GM18867 (cell line): ENCODE data around the gene MED9.

Source experiments
- ATAC-seq: cut with Tn5 transposase; IDR thresholded peaks from one replicate; pipeline ENCODE4 v1.9.1; 2021; ENCODE audit warnings: mild to moderate bottlenecking, moderate library complexity; ENCODE audit not compliant: unreplicated experiment

MED9 gene

DNA sequence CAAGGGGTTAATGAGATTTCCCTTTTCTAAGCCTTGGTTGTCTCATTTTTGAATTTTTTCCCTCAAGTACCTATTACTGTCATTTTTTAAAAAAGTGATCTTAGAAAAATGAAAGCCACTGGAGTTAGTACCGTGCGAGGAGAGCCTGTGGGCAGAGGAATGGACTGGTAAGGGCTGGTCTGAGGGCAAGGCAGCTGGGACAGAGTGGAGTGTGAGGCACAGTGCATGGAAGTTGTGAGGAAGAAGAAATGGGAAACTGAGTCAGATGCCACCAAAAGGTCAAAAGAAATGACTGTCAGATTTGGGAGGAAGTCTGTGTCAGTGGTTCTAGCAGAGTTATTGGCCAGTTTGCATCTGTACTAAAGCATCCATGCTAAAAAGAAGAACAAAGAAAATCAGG, 11.2 kb downstream of the MED9 start:
- no peak for ATAC-seq

DNA sequence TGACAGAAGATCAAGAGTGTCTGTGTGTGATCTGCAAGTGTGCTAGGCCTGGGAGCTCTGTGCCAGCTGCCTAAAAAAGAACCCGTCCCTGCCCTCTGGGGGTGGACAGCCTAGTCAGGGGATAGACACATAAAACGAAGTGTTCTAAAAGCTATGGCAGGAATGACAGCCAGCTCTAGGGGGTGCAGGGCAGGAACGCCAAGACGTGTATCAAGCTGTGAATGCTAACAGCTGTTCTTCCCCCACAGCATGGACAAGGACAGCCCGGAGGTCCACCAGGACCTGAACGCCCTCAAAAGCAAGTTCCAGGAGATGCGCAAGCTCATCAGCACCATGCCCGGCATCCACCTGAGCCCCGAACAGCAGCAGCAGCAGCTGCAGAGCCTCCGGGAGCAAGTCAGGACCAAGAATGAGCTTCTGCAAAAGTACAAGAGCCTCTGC, 14.3 kb downstream of the MED9 start:
- no peak for ATAC-seq

DNA sequence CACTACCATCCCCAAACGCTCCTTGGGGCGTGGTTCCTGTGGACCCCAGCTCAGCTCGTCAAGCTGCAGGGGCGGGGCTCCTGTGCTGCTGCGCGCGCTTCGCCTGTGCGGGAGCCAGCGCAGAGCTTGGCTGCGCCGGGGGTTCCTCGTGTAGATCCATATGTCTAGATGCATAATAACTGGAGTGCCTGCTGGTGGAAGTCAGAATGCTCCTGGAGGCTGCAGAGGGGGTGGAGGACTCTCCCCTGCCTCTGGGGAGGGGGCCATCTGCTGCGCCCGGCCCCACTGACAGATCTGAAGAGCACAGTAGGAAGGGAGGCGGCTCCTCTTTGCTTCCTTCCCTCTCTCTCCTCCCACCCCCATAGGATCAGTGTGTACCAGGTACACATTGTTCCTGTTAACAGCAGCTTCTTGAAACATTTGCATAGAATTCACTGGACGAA, 14.8 kb downstream of the MED9 start:
- no peak for ATAC-seq

DNA sequence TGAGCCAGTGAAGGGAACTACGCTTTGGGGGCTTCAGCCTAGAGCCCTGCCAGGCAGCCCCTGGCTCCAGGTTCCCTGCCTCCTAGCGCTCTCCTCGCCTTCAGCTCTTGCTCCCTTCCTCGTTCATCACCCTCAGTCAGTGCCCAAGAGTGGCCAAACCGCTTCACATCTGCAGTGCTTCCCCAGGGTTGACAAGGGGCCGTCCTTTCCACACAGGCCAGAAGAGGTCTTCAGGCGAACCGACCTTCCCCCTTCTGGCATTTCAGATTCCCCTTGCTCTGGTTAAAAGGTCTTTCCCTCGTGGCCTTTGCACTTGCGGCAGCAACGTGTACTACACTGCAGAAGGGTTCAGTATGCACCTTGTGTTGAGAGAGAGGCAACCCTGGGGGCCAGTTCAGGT, 15.3 kb downstream of the MED9 start:
- no peak for ATAC-seq

DNA sequence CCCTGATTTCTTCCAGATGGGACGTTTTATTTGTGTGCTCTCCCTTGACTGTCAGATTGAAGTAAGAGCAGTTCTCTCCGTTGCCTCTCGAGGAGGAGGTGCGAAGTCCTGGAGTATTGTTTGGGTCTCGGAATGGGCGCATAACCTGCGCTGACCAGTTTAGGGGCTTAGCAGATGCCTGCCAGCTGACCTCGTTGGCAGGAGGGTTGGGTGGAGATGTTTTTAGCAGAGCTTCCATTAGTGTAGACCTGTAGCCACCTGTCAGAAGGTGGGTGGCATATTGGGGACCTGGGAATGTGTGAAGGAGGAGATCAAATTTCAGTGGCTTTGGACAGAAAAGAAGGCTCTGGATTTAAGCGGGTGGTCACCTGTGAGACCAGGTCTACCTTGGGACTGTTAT, 15.8 kb downstream of the MED9 start:
- ATAC-seq: no peak

DNA sequence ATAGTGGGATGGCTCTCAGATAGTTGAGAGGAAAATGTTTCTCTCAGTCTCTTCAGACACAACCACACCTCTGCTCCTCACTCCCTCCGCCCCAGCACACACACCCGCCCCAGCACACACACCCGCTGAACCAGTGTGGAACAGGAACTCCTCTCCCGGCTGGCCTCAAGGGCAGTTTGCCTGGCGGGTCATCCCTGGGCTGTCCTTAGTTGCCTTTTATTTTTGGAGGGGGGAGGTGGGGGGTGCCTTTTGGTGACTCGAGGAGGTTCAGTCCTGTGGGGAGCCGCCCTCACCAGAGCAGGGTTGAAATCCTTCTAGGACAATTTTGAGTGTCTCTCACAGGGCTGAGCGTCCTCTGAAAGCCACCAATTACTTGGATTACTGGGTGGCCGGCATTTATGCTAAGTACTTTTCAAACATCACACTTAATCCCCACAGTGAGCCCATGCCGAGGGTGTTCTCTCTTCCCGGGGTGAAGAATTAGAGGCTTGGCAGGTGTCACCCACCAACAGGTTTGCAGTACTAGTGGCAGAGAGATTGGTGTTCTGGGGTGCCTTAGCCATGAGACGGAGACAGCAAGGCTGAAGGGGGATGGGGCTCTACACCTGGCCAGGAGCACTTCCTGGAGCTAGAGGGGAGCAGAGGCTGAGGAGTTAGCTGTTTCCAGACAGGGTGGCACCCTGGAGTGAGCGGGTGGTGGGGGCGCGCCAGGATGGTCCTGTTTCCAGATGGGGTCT, 16.6 kb downstream of the MED9 start:
- no peak for ATAC-seq

DNA sequence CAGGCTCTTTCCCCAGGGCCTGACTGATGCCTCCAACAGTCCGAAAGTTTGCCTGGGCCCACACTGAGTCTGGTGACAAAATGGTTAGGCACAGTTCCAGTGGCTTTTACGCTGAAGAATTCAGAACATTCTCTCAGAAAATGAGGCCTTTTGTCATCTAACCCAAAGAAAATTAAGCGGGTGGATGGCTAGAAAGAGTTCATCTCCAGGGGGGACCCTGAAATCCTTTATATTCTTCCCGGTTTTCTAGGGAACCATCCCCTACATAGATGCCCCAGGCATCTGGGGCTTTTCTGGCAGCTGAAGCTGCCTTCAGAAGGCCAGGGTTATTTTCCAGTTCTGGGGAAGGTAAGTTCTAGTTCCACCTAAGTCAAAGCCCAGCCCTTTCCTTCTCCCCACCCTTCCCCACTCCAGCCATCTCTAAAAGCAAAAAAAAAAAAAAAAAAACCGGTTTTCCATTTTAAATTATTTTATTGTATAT, 17.2 kb downstream of the MED9 start:
- ATAC-seq: no peak

DNA sequence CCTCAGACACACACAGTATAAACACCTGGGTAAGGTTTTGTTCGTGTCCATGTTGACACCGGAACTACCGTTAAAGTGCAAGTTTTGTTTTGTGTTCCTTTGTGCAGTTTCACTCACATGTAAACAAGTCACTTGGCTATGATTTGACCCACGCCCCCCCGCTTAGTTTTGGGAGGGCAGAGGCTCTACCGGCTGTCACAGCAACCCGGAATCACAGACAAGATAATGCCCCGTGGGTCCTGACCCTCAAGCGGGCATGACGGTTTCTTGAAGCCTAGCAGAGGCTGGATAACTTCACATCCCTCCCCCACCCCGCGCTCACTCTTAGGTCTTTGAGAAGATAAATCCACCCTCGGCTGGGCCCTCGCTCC, 17.7 kb downstream of the MED9 start:
- no peak for ATAC-seq

DNA sequence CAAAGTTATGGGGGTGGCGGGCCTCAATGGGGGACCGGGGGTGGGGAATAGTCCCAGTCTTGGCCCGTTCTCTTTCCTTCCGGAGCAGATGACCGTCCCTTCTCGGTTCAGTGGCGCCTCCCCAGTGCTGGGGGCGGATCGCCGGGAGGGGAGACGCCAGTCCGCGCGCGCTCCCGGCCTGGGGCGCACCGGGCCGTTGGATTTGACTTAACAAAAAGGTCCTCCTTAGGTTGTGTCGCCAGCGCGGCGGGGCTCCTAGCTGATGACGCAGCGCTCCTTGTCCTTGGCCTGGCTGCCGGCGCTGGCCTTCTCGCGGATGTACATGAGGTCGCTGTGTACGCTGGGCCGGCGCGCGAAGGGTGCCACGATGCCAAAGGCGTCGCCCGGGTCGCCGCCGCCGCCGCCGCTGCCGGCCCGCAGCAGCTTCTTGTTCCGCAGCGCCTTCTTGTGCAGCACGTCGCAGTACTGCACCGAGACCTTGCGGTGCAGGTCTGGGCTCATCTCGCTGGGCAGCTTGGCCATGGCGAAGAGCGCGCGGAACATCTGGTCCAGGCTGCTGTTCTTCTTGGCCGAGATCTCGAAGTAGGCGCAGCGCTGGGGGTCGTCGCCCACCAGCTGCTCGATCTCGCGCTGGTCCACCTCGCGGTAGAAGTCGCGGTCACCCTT, 18.2 kb downstream of the MED9 start:
- ATAC-seq: no peak

DNA sequence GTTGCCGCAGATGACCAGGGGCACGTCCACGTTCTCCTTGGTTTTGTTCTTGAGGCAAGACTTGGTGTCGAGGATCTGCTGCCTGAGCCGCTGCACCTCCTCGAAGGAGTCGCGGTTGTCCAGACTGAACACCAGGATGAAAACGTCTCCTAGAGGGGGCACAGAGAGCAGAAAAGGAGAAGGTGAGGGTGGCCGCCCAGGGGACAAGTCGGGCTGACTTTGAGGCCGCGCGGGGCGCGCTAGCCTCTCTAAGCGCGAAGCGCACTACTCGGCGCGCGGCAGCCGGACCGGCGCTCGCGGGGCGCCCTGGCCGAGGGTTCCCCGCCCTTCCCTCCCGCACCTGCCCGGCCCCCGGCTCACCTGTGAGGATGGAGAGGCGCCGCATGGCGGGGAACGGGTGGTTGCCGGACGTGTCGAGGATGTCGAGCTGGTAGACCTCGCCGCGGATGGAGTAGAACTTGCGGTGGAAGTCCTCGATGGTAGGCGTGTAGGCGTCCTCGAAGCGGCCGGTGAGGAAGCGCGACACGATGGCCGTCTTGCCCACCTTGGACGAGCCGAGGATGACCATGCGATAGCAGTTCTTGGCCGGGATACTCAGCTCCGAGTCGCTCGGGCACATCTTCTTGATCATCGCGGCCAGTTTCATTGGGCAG, 18.9 kb downstream of the MED9 start:
- no peak for ATAC-seq

DNA sequence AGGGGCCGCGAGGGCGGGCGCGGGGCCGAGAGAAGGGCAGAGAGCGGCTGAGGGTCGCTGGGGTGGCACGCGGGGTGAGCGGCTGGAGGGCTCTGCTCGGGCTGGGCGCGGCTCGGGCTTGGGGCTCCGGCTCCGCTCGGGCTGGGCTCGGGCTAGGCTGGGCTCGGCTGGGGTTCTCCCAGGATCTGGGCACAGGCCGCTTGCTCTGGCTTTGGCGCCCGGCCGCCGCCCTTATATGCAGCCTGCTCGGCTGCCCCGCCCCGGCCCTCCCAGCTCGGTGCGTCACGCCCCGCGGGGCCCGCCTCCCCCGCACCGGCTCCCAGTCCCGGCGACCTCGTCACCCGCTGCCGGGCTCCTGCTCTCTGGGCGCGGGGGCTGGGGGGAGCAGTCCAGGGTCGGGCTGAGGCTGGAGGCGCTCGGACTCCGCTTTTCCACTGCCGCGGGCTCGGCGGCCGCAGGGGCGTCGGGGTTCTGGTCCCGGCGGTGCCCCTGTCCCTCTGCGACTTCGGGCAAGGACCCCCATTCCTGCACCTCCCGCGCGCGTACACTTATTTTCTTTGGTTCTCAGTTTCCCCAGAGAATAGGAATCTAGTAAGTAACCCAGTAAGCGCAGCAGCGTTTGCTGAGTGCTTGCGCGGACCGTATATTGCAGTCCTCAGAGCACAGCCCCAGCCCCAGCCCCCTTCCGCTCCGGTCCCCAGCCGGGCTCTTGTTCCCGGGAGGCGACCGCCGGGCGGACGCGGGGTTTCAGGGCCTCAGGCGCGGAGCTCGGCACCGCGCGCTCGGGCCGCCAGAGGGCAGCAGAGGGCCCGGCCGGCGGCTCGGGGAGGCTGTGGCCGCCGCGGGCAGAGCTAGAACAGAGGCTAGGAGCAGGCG, 19.6 kb downstream of the MED9 start, which contains the start of gene RASD1:
Gene RASD1, minus strand, starts transcription at position 207 of the 876 bp plus-strand sequence. CDS start 214 bp downstream, outside the sequence.
- peak; percentile 72 for ATAC-seq

DNA sequence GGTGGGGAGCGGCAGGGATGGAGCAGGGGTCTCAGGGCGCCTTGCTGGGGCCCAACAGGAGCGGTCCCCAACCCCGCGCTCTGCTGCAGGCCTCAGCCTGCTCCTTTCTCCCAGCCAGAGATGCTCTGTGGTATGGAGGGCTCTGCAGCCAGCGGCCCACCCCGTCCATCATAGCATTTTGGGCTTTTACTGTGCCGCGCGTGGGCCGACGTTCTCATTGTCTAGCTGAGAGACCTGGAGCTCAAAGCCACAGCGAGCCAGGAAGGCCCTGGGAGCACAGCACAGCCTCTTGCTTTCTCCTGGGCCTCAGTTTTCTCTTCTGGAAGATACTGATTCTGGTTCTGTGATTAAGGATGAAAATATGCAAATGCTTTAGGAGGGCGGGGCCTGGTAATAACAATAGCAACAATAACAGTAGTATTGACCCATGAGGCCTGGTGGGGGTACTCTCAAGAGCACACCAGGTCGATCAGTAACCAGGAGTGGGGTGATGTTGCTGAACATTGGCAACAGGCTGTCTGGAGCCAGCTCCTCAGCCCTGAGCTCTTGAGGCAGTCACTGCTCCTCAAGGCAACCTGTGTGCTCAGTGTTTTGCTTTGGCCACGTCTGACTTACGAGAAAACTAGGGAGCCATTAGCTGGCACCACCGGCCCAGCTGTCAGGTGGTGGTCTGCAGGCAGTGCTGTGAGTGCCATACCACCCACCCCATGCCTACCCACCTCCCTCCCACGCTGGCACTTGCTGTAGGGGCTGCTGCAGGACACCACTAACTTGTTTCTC, 20.5 kb downstream of the MED9 start:
- ATAC-seq: no peak

DNA sequence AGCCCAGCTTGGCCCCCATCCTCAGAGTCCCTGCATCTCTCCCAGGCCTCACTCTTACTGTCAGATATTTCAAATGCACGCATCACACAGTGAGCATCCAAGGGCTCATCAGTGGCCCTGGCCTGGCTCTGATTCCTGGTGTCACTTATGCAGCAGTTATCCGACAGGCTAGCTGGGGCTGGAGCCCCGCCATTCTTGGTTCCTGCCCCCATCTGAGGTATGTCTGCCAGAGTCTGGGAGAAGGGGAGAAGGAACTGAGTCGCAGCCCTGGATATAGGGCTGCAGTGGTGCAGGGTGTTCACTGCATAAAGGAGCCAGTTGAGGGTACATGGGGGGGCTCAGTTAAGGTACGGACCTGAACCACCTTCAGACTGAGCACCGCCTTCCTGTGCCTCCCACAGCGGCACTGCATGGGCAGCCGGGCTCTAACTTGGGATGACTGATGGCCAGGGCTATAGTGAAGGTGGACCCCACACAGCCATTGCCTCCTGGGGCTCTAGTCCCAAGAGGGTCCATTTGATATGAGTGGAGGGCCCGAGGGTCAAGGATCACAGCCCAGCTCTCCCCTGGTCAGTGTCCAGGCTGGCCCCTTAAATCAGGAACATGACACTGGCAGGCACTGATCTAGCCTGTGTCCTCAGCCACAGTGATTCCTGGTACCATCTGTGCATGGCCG, 21.2 kb downstream of the MED9 start:
- no peak for ATAC-seq

DNA sequence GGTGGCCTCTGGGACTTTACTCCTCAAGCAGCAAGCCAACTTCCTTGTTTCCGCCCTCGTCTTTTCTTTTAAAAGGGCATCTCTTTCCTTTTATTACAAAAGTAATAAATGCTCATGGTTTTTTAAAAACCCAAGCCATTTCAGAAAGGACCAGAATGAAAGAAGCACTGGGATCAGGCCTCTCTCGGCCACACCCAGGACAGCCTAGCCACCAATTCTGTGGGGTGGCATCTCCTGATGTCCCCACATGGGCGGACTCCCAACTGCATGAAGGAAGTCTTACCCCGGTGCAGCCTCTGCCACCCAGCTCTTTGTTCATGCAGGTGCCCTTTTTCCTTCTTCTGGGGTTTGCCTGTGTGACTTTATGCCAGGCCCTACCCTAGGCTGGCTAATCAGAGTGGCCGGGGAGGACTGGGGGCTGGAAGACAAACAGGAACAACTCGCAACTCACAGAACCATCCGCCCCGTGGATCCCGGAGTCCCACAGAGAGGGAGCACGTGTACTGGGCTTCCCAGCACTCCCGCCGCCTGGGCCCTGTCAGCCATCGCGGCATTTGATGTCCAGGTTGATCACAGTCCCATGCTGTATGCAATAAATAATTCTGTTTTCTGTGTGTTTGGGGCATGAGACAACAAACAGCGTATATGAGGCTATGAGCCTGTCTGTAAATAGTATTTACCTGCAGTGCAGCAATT, 22.0 kb downstream of the MED9 start:
- ATAC-seq: no peak

DNA sequence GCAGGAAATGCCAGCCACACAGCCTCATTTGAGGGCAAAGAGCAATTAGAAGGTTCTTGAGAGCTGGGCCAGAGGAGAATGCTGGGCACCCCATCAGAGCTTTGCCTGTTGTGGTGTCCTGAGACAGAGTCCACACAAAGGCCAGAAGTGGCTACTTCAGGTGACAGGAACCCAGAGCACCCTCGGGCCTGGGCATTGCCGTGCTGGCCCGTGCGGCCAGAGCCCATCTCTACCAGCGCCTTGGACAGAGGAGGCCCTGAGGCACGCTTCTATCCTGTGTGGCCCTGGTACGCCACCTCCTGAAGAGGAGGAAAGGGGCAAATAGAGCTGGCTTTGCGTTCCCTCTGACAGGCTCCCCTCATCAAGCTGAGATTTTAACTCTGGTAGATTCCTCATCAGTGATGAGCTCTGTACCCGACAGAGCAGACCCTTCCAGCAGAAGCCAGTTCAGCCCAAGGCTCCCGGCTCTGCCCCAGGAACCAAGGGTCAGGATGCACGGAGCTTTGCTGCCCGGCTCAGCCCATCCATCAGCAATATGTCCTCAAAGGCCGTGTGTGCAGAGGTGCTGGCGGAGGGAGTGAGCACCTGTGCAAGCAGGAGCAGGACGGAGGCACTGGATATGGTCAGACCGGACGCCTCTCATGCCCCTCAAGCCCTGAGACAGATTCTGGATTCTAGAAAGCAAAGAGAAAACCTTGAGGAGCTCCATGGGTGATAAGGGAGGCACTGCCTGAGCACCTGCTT, 22.8 kb downstream of the MED9 start:
- ATAC-seq: no peak

DNA sequence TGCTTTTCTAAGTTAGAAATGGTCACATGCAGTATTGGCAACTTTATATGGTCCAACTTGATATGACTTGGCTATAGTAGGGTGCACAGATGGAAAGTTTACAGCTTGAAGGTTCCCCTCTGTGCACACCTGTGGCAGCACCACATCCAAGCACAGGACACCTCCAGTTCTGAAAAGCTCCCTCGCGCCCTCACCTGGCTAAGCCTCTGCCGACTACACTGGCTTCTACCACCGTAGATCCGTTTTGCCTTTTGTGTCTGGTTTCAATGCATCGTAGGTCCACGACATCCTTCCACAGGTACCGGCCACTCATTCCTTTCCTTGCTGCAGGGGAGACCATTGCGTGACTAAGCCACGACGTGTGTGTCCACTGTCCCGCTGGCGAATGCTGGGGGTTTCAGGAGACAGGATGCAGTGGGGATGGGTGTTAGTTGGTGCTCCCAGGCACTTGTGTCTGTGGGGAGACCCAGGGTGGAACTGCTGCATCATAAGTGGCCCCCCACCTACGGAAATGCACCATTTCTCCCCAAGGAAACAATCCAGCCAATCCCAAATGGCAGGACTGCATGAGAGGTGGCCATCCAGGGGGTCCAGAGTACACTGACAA, 24.3 kb downstream of the MED9 start:
- ATAC-seq: no peak

DNA sequence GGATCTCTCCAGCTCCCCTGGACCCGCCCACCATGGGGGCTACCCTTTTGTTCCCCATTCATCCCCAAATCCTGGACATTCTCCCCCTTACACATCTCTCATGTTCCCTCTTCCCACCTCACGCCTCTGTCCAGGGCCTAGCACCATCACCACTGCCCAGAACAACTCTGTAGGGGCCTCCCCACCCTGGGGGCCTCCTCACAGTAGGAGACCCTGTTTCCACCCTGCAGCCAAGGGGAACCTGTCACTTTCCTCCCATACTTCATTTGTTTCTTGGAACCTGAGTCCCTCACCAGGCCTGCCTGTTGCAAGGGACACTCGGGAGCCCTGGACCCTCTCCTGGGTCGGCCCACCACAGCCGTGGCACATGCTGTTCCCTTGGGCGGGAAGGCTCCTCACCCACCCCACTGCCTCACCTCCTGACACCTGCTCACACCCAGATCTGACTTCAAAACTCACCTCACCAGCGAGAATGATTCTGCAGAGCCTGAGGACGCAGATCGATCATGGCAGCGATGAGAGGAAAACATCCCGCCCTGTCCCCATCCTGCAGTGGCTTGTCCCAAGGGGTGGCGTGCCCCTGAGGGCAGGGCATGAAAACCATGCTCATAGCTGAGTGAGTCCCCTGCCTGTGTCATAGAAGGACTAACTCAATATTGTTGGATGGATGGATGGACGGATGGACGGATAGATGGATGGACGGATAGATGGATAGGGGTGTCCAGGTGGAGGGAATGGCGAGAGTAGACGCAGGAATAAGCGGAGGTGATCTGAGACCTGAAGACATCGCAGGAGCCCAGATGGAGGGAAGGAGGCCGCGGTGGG, 26.2 kb downstream of the MED9 start:
- no peak for ATAC-seq
